ENCODE results near the gene ABHD16B. TPM values are rescaled to one million over a fixed set of nuclear protein-coding genes. Genes with fewer than 3 reads are reported as not detected.

Gene ABHD16B
- total and polyA plus RNA-seq, 2 experiments from 2014 or later, result not detected

DNA sequence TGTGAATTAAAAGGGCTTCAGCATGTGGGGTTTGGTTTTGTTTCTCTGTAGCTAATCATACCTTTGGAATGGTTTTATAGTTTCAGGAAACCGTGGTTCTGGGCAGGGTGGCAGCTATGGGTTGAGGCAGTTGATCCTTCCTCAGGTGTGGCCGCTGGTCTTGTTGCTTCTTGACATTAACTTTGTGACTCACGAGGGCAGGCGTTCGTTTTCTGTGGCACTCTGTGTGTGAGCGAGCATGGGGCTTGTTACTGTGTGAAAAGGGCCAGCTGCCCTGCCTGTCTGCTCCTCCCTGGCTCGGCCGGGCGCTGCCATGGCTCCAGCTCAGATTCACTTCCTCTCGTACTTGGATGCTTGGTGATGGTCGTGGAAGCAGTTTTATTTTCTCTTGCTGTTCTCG is 49.9 kb downstream of the ABHD16B start:
- no peak overlapping the region for H3K27ac ChIP-seq (ENCODE audit: low read depth)
- DNase-seq (ENCODE audit: low spot score), result no peak
- no peaks in the 10 kb centered on the region for H3K4me1 ChIP-seq (ENCODE audit: insufficient read depth)
- H3K9me2 ChIP-seq (ENCODE audit: insufficient read depth), result no peaks in the 10 kb centered on the region
- H2AFZ ChIP-seq, result no peak overlapping the region
- no peak for TF ChIP-seq CREB1 (CRISPR knock-in tag; IDR thresholded peaks at IDR 0.05; ENCODE audit: low read depth)
- no peak for TF ChIP-seq ZNF331 (CRISPR knock-in tag; IDR thresholded peaks at IDR 0.05; ENCODE audit: low read depth)
- no peak for TF ChIP-seq STAT1 (IDR thresholded peaks at IDR 0.05; ENCODE audit: unreplicated experiment)
- no peak for TF ChIP-seq NANOG (IDR thresholded peaks at IDR 0.05; ENCODE audit: borderline replicate concordance)
- TF ChIP-seq REST (IDR thresholded peaks at IDR 0.05; ENCODE audit: unreplicated experiment), result no peak
- TF ChIP-seq EZH2phosphoT487 (IDR thresholded peaks at IDR 0.05; ENCODE audit: unreplicated experiment), result no peak
- TF ChIP-seq, protein P1, sequence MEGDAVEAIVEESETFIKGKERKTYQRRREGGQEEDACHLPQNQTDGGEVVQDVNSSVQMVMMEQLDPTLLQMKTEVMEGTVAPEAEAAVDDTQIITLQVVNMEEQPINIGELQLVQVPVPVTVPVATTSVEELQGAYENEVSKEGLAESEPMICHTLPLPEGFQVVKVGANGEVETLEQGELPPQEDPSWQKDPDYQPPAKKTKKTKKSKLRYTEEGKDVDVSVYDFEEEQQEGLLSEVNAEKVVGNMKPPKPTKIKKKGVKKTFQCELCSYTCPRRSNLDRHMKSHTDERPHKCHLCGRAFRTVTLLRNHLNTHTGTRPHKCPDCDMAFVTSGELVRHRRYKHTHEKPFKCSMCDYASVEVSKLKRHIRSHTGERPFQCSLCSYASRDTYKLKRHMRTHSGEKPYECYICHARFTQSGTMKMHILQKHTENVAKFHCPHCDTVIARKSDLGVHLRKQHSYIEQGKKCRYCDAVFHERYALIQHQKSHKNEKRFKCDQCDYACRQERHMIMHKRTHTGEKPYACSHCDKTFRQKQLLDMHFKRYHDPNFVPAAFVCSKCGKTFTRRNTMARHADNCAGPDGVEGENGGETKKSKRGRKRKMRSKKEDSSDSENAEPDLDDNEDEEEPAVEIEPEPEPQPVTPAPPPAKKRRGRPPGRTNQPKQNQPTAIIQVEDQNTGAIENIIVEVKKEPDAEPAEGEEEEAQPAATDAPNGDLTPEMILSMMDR (conservative IDR thresholded peaks at IDR 0.05; ENCODE audit: low read depth in 2 of 2), result no peak
- no peak for TF ChIP-seq ZNF462 (CRISPR knock-in tag; IDR thresholded peaks at IDR 0.05)
- TF ChIP-seq, protein P2, sequence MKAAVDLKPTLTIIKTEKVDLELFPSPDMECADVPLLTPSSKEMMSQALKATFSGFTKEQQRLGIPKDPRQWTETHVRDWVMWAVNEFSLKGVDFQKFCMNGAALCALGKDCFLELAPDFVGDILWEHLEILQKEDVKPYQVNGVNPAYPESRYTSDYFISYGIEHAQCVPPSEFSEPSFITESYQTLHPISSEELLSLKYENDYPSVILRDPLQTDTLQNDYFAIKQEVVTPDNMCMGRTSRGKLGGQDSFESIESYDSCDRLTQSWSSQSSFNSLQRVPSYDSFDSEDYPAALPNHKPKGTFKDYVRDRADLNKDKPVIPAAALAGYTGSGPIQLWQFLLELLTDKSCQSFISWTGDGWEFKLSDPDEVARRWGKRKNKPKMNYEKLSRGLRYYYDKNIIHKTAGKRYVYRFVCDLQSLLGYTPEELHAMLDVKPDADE (IDR thresholded peaks at IDR 0.05), result no peak
- Mint-ChIP-seq H3K9me3 (peaks cover 3% of the 10 kb centered on the region; the same call in 2 of the 3 replicates), H3K36me3 (ENCODE audit: low read depth) (peaks cover 12% of the 10 kb centered on the region; the same call in 2 of the 3 replicates), H3K4me3 (no peak overlapping the region; the same call in 2 of the 3 replicates), H3K4me1 (peaks cover 16% of the 10 kb centered on the region), H3K27me3 (ENCODE audit: insufficient read depth, low read depth, poor library complexity) (peaks cover 7% of the 10 kb centered on the region), H3K27ac (no peak overlapping the region)
- H3K79me2 ChIP-seq (replicated peaks; ENCODE audit: insufficient read depth), result peaks cover 69% of the 10 kb centered on the region
- ATAC-seq, result no peak
- no peak overlapping the region for H3K4me3 ChIP-seq
- no peaks in the 10 kb centered on the region for H3K27me3 ChIP-seq (ENCODE audit: insufficient read depth)
- H4K20me1 ChIP-seq (replicated peaks; ENCODE audit: insufficient read depth), result peaks cover 11% of the 10 kb centered on the region
- H3K36me3 ChIP-seq (ENCODE audit: insufficient read depth), result no peaks in the 10 kb centered on the region
- H3K4me2 ChIP-seq, result no peak overlapping the region
- H3F3A ChIP-seq (replicated peaks; ENCODE audit: low read depth), result peaks cover 6% of the 10 kb centered on the region; the same call in 1 of the 2 replicates
